Right forelimb (tissue), 1 donor: ENCODE results near the gene PIK3CG.
"Not testable (repeated sequence)": the region's sequence is repeated elsewhere in the genome, so short reads cannot be mapped to it uniquely, and the experiment has no call there.

ENCODE experiments used
- DNase-seq: peaks from one replicate; pipeline ENCODE4 v3.0.0-alpha.2; 2018

The PIK3CG gene

DNA sequence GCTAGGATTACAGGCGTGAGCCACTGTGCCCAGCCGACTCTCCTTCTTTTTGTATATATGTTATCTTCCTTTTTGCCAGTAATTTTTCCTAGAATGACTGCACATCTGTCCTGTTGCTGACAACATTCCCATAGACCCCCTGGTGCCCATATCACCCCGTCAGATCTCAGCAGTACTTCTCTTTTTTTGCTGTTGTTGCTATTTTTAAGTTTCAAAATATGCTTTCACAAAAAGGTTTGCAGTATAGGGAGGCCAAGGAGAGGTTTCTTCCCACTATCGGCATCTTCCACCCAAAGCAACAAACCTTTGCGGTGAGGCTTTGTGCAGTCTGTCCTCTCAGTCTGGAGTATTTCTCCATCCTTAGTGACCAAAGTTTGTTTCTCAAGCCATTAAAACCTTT, 23.1 kb downstream of the PIK3CG start:
- DNase-seq = no peak

DNA sequence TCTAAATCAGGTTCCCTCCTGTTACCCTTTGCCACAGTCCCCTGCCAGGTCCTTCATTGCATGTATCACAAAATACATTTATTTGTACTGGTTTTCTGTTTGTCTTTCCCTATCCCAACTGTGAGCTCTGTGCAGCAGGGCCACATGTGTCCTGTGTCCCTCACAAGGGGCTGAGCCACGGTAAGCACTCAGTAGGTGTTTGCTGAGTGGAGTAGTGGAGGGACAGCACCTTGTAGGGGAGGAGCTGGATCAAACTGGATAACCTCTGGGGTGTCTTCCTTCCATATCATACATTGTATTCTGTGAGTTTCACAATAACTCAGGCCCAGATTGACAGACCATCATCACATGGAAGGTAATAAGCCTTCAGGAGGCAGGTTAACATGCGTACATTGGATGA, 25.9 kb downstream of the PIK3CG start:
- no peak for DNase-seq

DNA sequence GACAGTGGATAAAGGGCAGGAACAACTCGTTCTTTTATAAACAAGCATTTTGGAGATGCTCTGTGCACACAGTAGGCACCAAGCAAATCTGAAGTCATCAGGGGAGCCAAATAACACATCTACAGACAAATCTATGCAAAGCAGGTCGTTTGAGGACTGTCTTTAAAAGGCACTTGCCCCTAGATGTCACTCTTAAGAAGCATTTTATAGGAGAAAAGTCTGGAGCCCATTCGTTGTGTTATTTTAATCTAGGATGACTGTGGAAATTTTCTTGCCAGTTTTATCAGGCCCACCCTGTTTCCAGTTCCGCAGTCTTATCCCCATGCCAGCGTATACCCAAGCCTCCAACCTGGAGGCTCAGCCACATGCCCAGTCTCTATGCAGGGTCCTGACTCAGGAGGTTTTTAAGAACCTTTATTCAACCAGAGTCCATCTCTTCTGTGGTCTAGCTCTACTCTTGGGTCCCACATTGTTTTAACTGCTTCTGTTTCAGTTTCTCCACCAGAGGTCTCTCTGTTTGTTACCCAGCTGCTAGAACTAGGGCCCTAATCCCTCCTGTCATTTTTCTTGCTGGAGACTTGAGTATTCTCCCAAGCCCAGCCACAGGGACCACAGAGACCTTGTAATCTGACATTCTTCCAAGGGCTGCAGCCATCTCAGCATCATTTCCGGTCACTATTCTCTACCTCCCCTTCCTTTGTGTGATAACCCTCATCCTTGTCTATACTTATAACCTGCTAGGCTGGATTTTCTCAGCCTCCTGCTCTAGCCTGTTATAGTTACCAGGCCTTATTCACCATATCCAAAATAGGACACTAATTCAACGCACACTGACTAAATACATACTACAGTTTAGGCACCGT, 26.7 kb downstream of the PIK3CG start:
- no peak for DNase-seq

DNA sequence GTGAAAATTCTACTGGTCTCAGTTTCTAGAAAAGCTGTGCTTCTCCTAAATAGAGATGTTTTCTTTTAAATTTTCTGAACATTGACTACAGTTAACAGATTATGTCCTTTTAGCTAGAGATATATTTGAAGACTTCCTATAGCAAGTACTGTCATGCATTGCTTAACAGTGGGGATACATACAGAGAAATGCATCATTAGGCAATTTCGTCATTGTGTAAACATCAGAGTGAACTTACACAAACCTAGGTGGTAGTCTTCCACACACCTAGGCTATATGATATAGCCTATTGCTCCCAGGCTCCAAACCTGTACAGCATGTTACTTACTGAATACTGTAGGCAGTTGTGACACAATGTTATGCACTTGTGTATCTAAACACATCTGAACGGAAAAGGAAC, 28.5 kb downstream of the PIK3CG start:
- DNase-seq = no peak

DNA sequence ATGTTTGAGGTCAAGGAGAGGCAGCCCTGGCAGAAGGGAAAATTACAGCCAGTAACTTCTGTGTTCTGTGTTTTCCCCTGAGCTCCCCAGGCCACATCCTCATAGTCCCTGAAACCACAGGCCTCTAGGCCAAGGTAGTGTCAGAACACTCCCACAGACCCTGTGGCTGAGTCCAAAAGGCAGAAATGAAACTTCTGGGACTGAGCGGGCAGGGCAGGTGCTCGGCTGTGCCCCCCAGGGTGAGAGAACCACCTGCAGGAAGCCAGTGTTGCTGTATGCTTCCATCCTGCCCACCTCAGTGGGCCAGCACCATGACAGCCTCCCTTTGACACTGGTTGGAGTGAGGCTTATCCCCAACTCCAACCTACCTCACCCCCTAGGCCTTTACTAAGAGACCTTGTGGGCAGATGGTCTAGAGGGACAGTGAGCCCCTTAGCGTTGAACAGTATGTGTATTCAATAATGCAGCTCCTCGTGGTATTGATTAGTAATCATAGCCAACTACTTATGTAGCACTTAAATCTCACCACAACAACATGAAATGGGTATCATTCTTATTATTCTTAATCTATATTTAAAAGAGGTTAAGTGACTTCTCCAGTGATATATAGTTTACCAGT, 30.3 kb downstream of the PIK3CG start:
- no peak for DNase-seq

DNA sequence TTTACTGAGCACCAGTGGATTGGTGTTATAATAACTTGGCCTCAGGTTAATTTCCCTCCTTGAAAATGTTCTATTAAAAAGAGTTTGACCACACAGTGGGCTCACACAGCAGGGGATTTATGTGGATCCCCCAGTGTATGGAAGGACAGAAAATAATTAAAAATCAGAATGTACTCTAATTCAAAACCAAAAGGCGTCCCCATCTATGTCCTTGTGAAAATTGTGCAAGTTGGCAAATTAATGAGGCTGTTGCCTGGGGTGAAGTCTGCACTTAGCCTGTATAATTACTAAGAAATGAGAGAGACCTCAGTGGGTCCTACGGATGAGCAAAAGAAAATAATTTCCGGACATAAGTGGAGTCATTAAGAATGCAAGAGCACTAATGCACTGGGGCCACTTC, 31.1 kb downstream of the PIK3CG start:
- DNase-seq = no peak

DNA sequence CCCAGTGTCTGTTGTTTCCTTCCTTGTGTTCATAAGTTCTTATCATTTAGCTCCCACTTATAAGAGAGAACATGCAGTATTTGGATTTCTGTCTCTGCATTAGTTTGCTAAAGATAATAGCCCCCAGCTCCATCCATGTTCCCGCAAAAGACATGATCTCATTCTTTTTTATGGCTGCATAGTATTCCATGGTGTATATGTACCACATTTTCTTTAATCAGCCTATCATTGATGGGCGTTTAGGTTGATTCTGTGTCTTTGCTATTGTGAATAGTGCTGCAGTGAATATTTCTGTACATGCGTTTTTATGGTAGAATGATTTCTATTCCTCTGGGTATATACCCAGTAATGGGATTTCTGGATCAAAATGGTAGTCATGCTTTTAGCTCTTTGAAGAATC, 32.5 kb downstream of the PIK3CG start:
- DNase-seq = not testable (repeated sequence)

DNA sequence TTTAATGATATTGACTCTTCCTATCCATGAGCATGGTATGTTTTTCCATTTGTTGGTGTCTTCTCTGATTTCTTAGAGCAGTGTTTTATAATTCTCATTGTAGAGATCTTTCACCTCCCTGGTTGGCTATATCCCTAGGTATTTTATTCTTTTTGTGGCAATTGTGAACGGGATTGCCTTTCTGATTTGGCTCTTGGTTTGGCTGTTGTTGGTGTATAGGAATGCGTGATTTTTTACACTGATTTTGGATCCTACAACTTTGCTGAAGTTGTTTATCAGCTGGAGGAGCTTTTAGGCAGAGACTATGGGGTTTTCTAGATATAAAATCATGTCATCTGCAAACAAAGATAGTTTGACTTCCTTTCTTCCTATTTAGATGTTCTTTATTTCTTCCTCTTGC, 33.9 kb downstream of the PIK3CG start:
- not testable (repeated sequence) for DNase-seq

DNA sequence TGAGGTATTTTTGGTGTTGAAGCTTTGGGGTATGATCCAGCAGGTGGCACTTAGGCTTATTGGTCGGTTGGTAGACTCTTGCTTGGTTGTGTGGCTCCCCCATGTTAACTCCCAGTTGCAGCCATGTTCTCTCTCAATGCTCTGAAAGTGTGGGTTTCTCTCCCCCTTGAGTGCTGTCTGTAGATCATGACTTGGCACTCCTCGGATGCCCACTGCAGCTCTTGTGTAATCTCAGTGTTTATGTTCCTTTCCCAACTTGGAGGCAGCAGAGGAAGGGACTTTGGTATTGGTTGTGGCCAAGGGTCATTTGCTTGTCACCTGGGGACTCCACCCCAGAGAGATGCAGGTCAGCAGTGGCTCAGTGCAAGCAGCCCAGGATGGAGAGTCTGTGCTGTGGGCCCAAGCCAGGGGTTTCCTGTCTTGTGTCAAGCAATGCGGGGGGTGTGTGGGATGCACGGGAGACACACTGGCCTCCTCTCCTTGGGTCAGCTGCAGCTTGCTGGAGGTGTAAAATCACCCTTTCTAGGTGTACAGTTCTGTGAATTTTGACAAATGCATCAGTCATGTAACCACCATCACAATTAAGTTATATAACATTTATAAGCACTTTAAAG, 36.9 kb downstream of the PIK3CG start:
- no peak for DNase-seq

DNA sequence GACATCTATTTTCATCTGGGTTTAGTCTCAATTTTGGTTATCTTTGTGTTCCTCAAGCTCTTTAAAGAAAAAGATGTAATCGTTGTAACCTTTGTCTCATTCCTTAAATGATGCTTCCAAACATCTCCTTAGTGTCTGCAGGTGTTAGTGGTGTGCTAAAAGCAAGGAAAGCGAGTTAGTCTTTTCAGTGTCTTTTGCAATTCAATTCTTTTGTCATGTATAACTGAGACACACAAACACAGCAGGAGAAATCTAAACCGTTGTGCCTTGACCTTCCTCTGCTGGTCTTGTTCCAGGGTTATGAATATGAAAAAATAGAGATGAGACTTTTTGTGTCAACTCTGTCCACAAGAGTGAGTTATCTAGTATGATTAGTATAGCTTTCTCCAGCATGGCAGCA, 40.7 kb downstream of the PIK3CG start:
- DNase-seq = no peak

DNA sequence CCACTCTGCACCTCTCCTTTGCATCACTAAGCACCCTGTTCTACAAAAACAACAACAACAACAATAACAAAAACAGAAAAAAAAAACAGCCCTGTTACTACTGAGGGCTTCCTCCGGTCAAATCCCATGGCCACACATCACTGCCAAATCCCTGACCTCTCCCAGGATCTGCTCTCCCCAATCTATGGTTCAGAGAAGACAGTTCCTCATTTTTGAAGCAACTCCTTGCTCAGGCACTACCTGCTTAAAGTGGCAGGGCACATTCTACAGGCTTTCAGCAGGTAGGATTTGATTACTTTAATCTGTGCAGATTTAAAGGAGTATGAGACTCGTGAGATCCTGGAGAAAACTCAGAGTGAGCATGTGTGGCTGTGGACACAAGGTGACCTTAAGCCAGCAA, 46.9 kb downstream of the PIK3CG start:
- DNase-seq = no peak

DNA sequence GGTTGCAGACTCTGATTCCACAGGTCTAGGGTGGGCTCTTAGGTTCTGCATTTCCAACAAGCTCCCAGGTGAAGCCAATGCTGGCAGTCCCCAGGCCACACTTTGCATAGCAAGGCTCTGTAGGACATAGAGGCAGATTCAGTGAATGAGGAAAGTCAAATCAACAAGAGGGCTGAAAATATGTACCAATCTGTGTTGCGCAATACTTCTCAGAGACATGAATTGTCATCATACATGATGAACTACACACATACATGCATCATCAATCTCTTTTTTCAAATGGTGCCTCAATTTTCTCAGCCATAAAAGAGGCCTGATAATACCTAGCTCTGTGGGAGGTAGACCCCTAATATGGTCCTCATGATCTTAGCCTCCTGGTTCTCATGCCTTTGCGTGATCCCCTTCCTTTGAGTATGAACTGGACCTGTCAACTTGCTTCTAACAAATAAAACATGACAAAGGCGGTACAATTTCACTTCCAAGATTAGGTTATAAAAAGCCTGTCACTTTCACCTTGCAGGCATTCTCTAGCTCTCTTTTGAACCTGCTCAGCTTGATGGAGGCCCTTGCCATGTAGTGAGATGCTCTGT, 49.0 kb downstream of the PIK3CG start:
- DNase-seq = no peak

DNA sequence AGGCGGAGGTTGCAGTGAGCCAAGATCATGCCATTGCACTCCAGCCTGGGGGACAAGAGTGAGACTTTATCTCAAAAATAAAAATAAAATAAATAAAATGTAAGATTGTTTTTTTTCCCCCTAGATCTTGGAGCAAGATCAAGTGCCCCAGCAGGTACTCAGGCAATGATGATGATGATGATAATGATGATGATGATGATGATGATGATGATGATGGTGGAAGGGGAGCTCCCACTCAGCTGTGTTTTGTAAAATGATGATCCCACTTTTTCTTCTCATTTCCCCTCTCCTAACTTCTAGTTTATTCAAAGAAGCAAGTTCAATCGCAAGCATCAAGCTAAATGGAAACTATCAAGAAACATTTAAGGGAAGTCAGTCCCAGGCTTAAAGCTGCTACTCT, 50.3 kb downstream of the PIK3CG start:
- no peak for DNase-seq

DNA sequence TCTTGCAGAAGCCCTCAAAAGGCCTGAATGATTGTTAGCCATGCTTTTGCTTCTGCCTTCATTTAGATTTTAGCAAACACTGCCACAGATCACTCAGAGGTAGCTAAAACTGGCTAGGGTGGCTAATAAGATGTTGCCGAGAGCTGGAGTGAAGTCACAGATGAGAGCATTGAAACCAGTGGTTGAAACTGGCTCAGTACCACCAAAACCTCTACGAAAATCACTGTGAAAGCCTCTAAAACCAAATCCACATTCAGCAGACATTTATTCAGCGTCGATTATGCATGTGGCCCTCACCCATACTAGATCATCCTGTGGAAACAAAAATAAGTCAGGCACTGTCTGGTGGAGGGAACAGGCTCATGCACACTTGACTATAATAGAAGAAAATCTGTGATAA, 50.8 kb downstream of the PIK3CG start:
- no peak for DNase-seq

DNA sequence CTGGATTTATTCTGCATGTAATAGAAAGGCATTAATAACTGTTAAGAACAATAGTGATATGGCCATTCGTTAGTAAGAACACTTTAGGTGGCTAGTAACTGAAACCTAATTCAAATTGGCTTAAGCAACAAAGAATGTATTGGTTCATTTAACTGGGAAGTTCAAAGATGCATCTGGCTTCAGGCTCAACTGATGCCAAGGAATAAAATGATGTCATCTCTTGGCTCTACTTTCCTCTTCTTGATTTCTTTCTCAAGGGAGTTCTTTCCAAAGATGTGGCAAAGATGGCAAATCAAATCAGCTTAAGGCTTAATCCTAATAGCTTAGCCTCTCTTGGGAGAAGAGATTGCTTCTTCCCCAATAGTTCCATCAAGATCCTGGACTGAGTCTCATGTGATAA, 51.6 kb downstream of the PIK3CG start:
- DNase-seq = no peak

DNA sequence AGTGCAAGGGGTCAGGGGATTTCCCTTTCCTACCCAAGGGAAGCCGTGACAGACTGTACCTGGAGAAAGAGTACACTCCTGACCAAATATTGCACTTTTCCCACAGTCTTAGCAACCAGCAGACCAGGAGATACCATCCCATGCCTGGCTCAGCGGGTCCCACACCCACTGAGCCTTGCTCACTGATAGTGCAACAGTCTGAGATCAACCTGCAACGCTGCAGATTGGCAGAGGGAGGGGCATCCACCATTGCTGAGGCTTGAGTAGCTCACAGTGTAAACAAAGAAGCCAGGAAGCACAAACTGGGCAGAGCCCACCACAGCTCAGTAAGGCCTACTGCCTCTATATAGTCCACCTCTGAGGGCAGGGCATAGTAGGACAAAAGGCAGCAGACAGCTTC, 53.9 kb downstream of the PIK3CG start:
- DNase-seq = no peak

DNA sequence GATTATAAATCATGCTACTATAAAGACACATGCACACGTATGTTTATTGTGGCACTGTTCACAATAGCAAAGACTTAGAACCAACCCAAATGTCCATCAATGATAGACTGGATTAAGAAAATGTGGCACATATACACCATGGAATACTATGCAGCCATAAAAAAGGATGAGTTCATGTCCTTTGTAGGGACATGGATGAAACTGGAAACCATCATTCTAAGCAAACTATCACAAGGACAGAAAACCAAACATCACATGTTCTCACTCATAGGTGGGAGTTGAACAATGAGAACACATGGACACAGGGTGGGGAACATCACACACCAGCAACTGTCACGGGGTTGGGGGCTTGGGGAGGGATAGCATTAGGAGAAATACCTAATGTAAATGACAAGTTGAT, 59.4 kb downstream of the PIK3CG start:
- DNase-seq = not testable (repeated sequence)

DNA sequence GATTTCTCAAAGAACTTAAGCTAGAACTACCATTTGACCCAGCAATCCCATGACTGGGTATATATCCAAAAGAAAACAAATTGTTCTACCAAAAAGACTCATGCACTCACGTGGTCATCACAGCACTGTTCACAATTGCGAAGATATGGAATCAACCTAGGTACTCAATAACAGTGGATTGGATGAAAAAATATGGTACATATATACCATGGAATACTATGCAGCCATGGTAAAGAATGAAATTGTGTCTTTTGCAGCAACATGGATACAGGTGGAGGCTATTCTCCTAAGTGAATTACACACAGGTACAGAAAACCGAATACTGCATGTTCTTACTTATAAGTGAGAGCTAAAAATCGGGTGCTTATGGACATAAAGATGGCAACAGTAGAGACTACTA, 61.8 kb downstream of the PIK3CG start:
- DNase-seq = no peak

DNA sequence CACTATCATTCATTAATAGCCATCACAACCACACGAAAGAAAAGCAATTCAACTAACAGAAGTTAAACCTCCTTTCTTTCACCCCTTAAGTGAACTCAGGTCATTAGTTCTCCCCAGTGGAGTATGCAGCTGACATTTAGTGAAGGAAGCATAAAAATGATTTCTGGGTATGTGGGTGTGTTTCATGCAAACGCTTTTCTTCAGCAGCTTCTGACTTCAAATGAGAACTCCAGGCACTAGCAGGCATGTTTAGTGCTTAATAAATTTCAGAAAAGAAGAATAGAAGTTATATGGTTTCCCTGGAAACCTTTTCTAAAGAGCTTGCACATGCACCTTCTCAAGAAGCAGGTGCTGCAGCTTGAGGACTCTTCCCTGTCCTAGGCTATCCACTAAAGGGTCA, 62.5 kb downstream of the PIK3CG start:
- DNase-seq = no peak

DNA sequence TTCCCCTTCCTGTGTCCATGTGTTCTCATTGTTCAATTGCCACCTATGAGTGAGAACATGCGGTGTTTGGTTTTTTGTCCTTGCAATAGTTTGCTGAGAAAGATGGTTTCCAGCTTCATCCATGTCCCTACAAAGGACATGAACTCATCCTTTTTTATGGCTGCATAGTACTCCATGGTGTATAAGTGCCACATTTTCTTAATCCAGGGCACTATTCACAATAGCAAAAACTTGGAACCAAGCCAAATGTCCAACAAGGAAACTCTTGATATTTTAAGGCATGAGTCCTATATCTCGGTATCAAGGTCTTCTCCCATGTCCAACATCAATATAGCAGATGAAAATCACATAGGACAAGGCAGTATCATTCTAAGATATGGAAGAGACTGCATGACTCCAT, 64.5 kb downstream of the PIK3CG start:
- DNase-seq = not testable (repeated sequence)

DNA sequence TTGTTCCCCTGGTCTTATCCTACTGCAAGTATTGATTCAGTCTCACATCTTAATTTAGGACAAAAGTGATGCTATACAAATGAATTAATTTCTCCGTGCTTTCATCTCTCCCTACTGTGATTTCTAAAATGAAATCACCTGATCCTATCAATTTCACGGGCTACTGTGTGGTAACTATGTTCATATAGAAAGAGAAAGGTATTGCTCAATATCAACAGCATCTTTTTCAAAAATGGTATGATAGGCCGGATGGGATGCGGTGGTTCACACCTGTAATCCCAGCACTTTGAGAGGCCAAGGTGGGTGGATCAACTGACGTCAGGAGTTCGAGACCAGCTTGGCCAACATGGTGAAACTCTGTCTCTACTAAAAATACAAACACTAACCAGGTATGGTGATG, 71.2 kb downstream of the PIK3CG start:
- DNase-seq = no peak

DNA sequence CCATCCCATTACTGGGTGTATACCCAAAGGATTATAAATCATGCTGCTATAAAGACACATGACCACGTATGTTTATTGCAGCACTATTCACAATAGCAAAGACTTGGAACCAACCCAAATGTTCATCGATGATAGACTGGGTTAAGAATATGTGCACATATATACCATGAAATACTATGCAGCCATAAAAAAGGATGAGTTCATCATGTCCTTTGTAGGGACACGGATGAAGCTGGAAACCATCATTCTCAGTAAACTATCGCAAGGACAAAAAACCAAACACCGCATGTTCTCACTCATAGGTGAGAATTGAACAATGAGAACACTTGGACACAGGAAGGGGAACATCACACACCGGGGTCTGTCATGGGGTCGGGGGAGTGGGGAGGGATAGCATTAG, 73.0 kb downstream of the PIK3CG start:
- not testable (repeated sequence) for DNase-seq

DNA sequence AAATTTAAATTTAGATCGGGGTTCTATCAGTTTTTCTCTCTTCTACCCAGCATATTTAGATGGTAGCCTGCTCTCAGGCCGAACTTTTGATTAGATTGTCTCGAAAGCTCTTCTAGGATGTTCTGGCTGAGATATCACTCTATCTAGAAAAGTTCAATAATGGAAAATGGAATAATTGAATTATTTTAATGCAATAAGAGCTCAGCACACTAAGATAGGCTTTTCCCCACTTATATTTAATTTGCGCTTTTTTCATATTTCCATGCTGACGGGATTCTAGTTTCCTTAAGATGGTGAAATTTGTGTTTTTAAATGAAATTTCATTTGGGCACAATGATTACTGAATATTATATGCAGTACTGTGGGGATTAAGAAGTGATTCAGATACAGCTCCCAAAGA, 73.7 kb downstream of the PIK3CG start:
- DNase-seq = no peak
